ENCODE measurements around the gene SEMA5A. TPM values are rescaled to one million over a fixed set of nuclear protein-coding genes. Genes with fewer than 3 reads are reported as not detected.

The SEMA5A gene
- total RNA-seq, 1 experiment from 2014 or later = 0.15 TPM

DNA sequence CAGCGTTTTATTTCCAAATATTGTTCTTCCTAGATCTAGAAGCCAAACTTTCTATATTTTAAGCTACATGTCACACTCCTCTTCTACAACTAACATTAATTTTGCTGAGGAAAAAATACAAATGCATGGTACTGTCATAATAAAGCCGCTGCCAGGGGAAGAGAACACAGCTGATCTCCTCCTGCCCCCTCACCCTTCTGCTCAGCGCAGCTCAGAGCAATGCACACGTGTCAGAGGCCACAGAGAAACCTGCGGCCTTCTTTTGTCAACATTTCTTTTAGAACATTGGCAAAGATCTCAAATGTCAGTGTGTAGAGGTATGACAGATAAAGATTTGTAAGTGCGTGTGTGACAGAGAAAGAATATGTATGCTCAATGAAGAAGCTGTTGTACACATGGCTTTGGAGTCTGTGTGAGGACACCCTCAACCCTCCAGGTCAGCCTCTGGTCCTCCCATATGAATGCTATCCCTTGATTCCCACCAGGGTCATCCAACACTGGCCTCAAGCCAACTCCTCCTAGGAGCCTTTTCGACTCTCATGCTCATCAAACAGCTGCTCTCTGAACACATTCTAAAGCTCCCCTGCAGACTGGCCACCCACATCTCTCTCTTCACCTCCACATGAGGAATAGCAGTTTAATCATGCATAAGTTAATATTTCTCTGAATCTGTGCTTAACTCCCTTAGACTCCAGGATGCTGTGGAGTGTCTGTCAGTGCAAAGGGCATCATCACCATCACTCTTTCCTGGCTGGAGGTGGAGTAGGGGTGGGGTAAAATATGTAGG lies 43.4 kb upstream of the SEMA5A start:
- DNase-seq (ENCODE audit: low read depth, low spot score) (no peak), ATAC-seq (no peak)
- POLR2A ChIA-PET = no interaction called here
- no peaks in the 10 kb centered on the region for H3K36me3 ChIP-seq (ENCODE audit: control insufficient read depth, insufficient read depth, low read length)
- H3K27ac ChIP-seq (ENCODE audit: low read length) = no peak overlapping the region
- no peaks in the 10 kb centered on the region for H3K9me3 ChIP-seq (ENCODE audit: control insufficient read depth, insufficient read depth, low read depth, low read length)
- intact Hi-C loops (cut with micrococcal nuclease; ENCODE audit: unreplicated experiment) = no loop called here
- CTCF ChIA-PET = no interaction called here
- no TSS peak for BruUV-seq (replicated peaks)
- H3K4me3 ChIP-seq (ENCODE audit: low read depth in 2 of 2, low read length in 2 of 2) = no peak overlapping the region
- TF ChIP-seq POLR2AphosphoS5 (IDR thresholded peaks at IDR 0.05; ENCODE audit: low read depth, low read length) = no peak
- TF ChIP-seq CTCF (IDR thresholded peaks at IDR 0.05) = no peak
- no peak for TF ChIP-seq TCF7L2 (IDR thresholded peaks at IDR 0.05; ENCODE audit: low read depth, low read length)
- TF ChIP-seq REST (IDR thresholded peaks at IDR 0.05; ENCODE audit: insufficient read depth in 1 of 2, low read depth in 2 of 2, low read length in 1 of 2) = no peak
- TF ChIP-seq SIN3A (IDR thresholded peaks at IDR 0.05; ENCODE audit: borderline replicate concordance, insufficient read depth, low read depth, low read length) = no peak
- no peaks in the 10 kb centered on the region for H3K4me1 ChIP-seq (ENCODE audit: control insufficient read depth, insufficient read depth, low read length)
- no peaks in the 10 kb centered on the region for H3K27me3 ChIP-seq (ENCODE audit: control insufficient read depth, insufficient read depth, low read length)
- in situ Hi-C loops (cut with HindIII; ENCODE audit: low pct_unique_long_range_greater_than_20kb, low sequenced_read_pairs) = no loop called here

DNA sequence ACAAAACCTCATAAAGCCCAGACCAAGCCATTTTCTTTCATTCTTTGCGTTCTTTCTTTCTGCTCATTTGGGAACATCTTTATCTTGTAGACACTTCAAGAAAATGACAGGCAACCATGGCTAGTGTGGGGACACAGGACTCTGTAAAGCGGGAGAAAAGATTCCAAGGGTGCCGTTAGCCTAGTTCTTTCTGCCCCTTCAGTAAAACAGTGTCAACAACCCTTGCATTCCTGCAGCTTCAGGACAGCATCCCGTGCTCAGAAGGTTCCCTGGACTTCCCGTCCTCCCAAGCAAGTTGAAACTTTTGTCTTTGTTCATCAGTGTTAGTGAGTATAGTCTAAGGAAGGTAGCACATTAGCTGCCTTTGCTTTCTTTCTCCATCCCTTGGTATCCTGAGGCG lies 42.4 kb upstream of the SEMA5A start:
- ATAC-seq (no peak), DNase-seq (ENCODE audit: low read depth, low spot score) (no peak)
- H3K36me3 ChIP-seq (ENCODE audit: control insufficient read depth, insufficient read depth, low read length) = no peaks in the 10 kb centered on the region
- POLR2A ChIA-PET = no interaction called here
- in situ Hi-C loops (cut with HindIII; ENCODE audit: low pct_unique_long_range_greater_than_20kb, low sequenced_read_pairs) (no loop called here), intact Hi-C loops (cut with micrococcal nuclease; ENCODE audit: unreplicated experiment) (no loop called here)
- TF ChIP-seq POLR2AphosphoS5 (IDR thresholded peaks at IDR 0.05; ENCODE audit: low read depth, low read length) (no peak), TCF7L2 (IDR thresholded peaks at IDR 0.05; ENCODE audit: low read depth, low read length) (no peak), CTCF (IDR thresholded peaks at IDR 0.05) (no peak), REST (IDR thresholded peaks at IDR 0.05; ENCODE audit: insufficient read depth in 1 of 2, low read depth in 2 of 2, low read length in 1 of 2) (no peak), SIN3A (IDR thresholded peaks at IDR 0.05; ENCODE audit: borderline replicate concordance, insufficient read depth, low read depth, low read length) (no peak)
- H3K9me3 ChIP-seq (ENCODE audit: control insufficient read depth, insufficient read depth, low read depth, low read length) = no peaks in the 10 kb centered on the region
- no TSS peak for BruUV-seq (replicated peaks)
- H3K4me3 ChIP-seq (ENCODE audit: low read depth in 2 of 2, low read length in 2 of 2) = no peak overlapping the region
- CTCF ChIA-PET = no interaction called here
- no peak overlapping the region for H3K27ac ChIP-seq (ENCODE audit: low read length)
- H3K27me3 ChIP-seq (ENCODE audit: control insufficient read depth, insufficient read depth, low read length) = no peaks in the 10 kb centered on the region
- no peaks in the 10 kb centered on the region for H3K4me1 ChIP-seq (ENCODE audit: control insufficient read depth, insufficient read depth, low read length)
